GM19468 (cell line): Measurements from ENCODE around the gene BCOR.

Experiments
- ATAC-seq: cut with Tn5 transposase; IDR thresholded peaks from one replicate; pipeline ENCODE4 v1.9.1; 2021; ENCODE audit warnings: mild to moderate bottlenecking, moderate library complexity, moderate number of reproducible peaks; ENCODE audit not compliant: unreplicated experiment; ENCODE audit errors: extremely low read depth

The BCOR gene

GRCh38 chrX:40041915-40042314, 55.8 kb downstream of the BCOR start:
- no peak for ATAC-seq

DNA sequence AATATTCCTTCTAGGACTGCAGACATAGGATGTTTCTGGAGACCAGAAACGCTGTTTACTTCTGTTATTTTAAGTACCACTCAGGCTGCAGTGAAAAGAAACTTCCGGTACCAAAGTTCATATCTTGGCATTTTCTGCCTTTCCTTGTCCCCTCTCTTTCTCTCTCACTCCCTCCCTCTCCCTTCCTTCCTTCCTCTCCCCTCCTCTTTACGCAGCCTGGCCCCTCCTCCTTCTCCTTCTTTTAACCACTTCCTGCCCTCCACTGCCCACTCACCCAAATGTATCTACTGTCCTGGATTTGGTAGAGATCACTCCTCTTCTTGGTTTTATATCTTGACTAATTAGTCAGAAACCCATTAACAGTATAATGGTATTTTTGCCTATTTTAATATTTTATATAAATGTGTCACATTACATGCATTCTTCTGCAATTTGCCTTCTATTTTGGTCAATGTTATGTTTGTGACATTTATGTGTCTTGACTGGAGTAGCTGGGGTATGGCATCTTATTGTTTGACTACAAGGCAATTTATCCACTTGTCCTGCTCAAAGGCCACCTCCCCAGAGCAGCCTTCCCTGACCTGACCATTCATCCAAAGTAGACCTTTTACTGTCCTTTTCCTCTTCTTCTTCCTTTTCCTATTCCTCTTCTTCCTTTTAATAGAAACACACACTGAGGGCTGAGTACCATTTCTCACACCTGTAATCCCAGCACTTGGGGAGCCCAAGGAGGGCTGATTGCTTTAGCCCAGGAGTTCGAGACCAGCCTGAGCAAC, 56.9 kb downstream of the BCOR start:
- no peak for ATAC-seq

DNA sequence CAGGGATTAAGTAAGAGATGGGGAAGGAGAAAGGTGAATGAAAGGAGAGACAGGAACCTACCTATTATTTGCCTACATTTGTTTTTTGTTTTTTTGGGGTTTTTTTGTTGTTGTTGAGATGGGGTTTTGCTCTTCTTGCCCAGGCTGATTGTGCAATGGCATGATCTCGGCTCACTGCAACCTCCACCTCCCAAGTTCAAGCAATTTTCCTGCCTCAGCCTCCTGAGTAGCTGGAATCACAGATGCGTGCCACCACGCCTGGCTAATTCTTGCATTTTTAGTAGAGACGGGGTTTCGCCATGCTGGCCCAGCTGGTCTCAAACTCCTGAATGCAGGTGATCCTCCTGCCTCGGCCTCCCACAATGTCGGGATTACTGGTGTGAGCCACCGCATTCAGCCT, 57.9 kb downstream of the BCOR start:
- ATAC-seq = no peak

DNA sequence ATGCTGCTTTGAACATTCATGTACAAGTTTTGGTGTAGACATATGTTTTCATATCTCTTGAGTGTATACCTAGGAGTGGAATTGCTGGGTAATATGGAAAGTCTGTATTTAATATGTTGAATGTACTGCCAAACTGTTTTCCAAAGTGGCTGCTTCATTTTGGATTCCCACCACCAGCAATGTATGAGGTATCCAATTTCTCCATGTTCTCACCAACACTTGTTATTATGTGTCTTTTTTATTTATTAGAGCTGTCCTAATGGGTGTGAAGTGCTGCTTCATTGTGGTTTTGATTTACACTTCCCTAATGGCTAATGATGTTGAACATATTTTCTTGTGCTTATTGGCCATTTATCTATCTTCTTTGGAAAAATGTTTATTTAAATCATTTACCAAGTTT, 60.4 kb downstream of the BCOR start:
- ATAC-seq = no peak

DNA sequence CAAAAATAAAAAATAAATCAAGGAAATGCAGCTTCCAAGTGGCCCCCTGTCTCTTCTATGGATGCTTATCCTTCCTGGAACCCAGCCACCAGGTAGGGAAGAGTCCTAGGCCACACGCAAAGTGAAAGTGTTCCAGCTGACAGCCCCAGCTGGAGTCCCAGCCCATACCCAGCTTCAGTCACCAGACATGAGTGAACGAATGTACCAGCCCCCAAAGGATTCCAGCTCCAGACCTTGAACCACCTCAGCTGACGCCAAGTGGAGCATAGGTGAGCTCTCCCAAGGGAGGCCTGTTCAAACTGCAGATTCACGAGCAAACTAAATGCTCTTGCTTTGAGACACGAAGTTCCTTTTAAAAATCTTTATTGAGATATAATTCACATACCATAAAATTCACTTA, 62.0 kb downstream of the BCOR start:
- ATAC-seq = no peak

- ATAC-seq = no peak
Observed at GRCh38 chrX:40031911-40032310, 65.8 kb downstream of the BCOR start.

- ATAC-seq = no peak
Observed at GRCh38 chrX:40030205-40030604, 67.6 kb downstream of the BCOR start.

DNA sequence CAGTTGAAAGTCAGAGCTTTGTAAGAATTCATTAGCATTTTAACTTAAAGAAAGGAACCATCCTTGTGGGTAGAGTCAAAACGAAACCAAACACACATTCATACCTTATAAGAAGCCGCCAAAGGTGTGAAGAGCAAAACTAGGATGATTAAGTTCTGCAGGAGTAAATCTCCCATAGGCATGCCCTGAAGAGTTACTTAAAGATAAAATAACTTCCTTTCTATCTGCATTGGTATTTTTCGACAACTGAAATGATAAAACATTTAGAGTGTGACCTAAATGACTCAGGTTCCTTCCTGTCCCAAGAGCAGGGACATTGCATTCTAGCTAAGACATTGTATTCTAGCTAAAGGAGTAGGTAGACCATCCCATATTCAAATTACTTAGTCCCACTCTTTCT, 75.3 kb downstream of the BCOR start:
- ATAC-seq = no peak

GRCh38 chrX:40021647-40022046, 76.1 kb downstream of the BCOR start:
- ATAC-seq = no peak

DNA sequence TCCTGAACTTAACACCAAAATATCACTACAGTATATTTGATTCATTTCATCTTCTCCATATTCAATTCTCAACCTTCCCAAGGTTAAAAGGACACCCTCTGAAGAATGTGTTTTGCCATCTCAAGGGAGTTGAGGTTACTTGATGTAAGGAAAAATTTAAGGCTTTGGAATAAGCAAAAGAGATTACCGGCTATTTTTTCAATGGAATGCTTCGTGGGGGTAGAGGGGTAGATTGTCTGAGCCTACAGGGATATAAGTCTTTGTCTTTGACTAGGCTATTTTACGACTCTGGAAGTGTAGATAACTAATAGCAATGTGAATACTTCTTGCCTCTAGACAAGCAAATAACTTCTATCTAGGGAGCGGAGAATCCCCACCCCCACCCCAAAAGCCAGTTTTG, 78.2 kb downstream of the BCOR start:
- ATAC-seq = no peak

- ATAC-seq = no peak
Observed at GRCh38 chrX:40018041-40018440, 79.7 kb downstream of the BCOR start.

GRCh38 chrX:40016749-40017148, 81.0 kb downstream of the BCOR start:
- ATAC-seq = no peak

DNA sequence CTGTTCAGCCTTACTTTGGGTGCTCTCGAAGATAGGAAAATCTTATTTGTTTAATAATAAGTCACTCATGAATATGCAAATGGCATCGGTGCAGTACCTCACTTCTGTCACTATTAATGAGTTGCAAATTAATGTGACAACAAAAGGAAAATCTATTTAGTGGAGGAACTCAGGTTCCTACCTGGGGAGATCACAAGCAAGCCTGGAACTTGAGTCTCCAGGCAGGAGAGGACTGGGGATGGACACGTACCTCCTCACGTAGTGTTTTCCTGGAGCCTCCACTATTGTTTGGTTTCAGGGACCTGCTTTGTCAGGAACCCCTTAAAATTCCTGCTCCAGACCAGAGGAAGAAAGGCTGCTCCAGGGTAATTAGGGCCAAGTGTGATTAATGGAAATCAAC, 82.1 kb downstream of the BCOR start:
- ATAC-seq = no peak

DNA sequence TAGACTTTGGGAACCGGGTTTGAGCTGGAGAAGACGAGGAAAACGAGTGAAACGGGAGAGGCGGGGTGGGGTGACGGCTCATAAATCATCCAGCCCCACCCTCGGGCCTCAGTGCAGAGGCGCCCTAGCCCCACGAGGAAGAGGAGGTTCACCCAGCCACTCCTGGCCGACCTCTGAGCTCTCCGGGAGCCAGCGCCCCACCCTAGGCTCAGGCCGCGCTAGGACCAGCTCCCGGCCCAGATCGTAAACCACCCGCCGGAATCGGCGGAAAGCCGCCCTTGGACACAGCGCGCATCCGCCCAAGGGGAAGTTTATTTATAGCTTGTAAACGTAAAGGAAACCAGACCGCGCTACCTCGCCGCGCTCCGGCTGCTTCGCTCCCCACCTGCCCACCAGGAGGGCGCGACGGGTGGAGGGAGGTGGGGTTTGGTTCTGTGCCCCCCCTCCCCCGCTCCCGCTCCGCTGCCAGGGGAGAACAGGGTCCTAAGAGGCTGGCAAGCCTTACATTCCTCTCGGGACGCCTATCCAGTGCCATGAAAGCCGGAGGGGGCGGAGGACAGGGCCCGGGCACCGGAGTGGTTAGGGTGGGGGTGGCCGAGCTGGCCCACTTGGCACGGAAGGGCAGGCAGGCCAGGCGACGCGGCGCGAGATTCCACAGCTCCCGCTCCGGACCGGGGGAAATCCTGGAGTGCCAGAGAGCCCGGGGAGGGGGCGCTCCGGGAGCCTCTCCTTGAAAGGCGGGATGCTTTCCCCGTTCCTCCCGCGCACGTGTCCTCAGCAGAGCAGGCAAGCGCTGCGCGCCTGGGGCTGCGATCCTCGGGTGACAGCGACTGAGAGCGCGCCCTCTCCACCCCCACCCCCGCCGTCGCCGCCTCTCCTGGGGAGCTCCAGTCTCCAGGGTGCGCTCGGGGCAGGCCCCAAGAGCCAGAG, 84.2 kb downstream of the BCOR start:
- no peak for ATAC-seq

GRCh38 chrX:40012868-40013265, 84.9 kb downstream of the BCOR start:
- no peak for ATAC-seq

DNA sequence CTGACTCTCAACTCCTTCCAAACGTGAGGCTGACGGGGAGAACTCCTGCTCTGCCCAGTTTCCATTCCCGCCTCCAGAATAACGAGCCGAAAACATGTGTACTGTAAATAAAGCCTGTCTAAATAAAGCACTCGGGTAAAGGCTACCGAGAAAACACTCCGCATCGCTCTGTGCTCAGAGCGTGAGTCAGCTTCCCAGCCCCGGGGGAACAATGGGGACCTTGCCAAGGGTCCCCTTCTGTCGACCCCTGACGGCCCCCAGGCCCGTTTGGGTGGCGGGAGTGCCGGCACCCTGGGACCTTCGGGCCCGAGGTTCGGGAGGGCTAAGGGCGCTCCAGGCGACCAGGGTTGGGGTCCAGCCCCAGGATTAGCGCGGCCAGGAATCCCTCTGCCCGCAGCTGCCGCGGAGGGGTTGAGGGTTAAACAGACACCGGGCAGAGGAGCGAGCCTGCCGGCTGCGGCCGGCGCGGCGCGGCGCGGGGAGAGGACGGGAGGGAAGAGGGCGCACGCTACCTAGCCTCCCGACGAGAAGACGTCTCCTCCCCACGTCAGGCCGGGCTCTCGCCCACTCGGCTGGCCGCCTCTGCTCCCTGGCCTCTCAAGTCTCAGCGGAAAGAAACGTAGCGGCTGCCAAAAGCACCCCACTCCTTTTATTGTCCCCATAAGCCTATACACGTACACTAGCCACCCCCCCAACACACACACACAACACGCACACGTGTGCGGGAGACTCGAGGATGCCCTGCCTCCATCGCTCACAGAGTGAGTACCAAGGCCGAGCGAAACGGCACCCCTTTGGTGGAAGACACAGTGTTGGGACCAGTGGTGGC, 85.5 kb downstream of the BCOR start:
- no peak for ATAC-seq

DNA sequence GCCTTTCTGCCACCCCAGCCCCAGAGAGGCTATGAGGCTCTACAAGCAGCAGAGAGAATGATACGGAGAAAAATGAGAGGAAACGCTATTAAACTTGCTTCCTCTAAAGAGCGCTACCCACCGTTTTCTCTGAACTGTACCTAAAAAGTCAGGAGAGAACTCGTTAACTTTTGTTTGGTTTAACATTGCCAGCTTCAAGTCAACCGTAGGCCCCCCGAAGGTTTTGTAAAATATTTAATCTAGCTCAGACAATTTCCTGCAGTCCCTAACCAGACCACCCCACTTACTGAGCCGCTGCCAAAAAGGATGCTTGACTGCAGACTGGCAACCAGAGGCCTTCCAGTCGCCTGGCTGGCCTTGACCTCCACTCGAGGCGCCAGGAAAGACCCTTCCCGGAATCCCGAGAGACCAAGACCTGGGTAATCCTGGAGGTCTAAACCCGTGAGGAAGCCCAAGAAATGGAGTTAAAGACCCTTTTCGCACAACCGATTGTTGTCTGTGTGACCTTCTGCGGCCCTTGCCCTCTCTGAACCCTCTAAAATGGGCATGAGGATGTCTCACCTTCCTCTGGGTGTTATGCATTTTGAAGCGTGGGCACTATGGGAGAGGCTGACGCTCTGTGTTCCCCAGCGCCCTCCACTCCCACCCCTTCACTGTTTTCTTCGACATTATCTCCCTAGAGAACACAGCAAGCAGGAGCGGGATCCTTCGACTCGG, 86.3 kb downstream of the BCOR start:
- ATAC-seq = no peak

- ATAC-seq = no peak
Observed at GRCh38 chrX:40010550-40011321, 87.0 kb downstream of the BCOR start.

- ATAC-seq = no peak
Observed at GRCh38 chrX:40009890-40010289, 87.9 kb downstream of the BCOR start.
